Ascending aorta (tissue), 2 donors: ENCODE measurements around the gene IL17B. TPM values are rescaled to one million over a fixed set of nuclear protein-coding genes. Genes with fewer than 3 reads are reported as not detected.

Experiments
- DNase-seq, 2 donors: peaks; one replicate each; pipeline ENCODE4 v3.0.0-alpha.2; 2019; ENCODE audit warnings: low spot score in 2 of 2
- H3K27ac ChIP-seq, 2 donors: fragments of 200-600 bp; sonication (generic); one replicate each; pipeline ENCODE4 v1.5.1; 2016 to 2017; ENCODE audit warnings: mild to moderate bottlenecking in 1 of 2
- H3K27me3 ChIP-seq: fragments of 200-600 bp; sonication (generic); one replicate; pipeline ENCODE4 v1.5.1; 2017
- H3K36me3 ChIP-seq, 2 donors: fragments of 200-600 bp; sonication (generic); one replicate each; pipeline ENCODE4 v1.5.1; 2016
- H3K4me1 ChIP-seq, 2 donors: fragments of 200-600 bp; sonication (generic); one replicate each; pipeline ENCODE4 v1.5.1; 2016 to 2017; ENCODE audit warnings: mild to moderate bottlenecking in 1 of 2
- H3K4me3 ChIP-seq, 2 donors: fragments of 200-600 bp; sonication (generic); one replicate each; pipeline ENCODE4 v1.5.1; 2016 to 2017; ENCODE audit warnings: mild to moderate bottlenecking in 1 of 2
- H3K9me3 ChIP-seq, 2 donors: fragments of 200-600 bp; sonication (generic); one replicate each; pipeline ENCODE4 v1.5.1; 2016
- intact Hi-C: fragments of 100-400 bp; cut with DNase I; formaldehyde crosslinking; loops from one replicate; pipeline ENCODE4 v1.15.1; 2023
- total RNA-seq: library from RNA; depleted of rRNA; stranded (reverse); fragments of >200 nt; gene quantifications from one replicate; pipeline ENCODE4 v1.1.0, GENCODE V29; 2016
- TF ChIP-seq, protein P1 (sequence below), 3 experiments: fragments of 200-600 bp in 2 of 3; fragments of 450-650 bp in 1 of 3; sonication (generic) in 2 of 3; IDR thresholded peaks; one replicate each; pipeline ENCODE4 v1.5.1; 2016 to 2019; ENCODE audit warnings: antibody characterized with exemption in 3 of 3, mild to moderate bottlenecking in 1 of 3, moderate library complexity in 1 of 3

The IL17B gene
- total RNA-seq, result 46.8 TPM

DNA sequence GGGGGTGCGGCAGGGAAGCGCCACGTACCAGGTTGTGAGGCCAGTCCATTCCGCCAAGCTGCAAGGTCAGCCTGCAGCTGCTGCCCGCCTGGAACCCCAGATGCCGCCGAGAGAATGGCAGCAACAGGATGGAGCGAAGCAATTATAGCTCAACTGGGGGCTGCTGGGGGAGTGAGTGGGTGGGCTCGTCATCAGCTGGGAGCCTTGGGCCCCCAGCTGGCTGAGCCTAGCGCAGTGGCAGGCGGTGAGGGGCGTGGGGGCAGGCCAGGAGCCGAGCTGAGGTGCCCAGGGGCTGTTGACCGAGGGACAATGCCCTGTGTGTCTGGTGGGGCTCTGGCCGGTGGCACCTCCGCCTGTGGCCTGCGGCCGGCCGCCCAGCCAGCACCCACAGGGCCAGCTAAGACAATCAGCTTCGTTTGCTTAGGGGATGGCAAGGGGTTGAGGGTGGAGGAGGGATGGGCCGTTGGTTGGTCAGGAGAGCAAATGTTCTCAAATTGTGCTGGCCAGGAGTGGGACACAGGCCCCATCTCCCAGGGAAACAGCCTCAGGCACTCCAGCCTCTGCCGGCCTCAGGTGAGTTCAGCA, at the start of gene IL17B:
TSS of gene IL17B (minus strand) at position 116 of the 585 bp plus-strand sequence. CDS start at position 49, 67 bp downstream.
- peak within 1 kb of the TSS; percentile 93 to 98 for H3K27ac ChIP-seq
- no peak for DNase-seq
- TF ChIP-seq, protein P1, sequence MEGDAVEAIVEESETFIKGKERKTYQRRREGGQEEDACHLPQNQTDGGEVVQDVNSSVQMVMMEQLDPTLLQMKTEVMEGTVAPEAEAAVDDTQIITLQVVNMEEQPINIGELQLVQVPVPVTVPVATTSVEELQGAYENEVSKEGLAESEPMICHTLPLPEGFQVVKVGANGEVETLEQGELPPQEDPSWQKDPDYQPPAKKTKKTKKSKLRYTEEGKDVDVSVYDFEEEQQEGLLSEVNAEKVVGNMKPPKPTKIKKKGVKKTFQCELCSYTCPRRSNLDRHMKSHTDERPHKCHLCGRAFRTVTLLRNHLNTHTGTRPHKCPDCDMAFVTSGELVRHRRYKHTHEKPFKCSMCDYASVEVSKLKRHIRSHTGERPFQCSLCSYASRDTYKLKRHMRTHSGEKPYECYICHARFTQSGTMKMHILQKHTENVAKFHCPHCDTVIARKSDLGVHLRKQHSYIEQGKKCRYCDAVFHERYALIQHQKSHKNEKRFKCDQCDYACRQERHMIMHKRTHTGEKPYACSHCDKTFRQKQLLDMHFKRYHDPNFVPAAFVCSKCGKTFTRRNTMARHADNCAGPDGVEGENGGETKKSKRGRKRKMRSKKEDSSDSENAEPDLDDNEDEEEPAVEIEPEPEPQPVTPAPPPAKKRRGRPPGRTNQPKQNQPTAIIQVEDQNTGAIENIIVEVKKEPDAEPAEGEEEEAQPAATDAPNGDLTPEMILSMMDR (IDR thresholded peaks at IDR 0.05), result no peak
- peak within 1 kb of the TSS in 1 of 2 donors; percentile 2 for H3K4me3 ChIP-seq
- no peaks in the 10 kb centered on the region for H3K27me3 ChIP-seq
- no peaks in the 10 kb centered on the region for H3K9me3 ChIP-seq
- H3K4me1 ChIP-seq, result peaks cover 20 to 55% of the 10 kb centered on the region in 2 donors
- intact Hi-C loops, result no loop called here
- no peaks in the 10 kb centered on the region for H3K36me3 ChIP-seq

- intact Hi-C loops, result loop anchor here (10.0 kb wide), 1 partner anchor 953 kb away; no protein-coding TSS in a partner anchor
- peaks cover 4 to 32% of the 10 kb centered on the region in 2 donors for H3K4me1 ChIP-seq
- H3K36me3 ChIP-seq, result peaks cover 70 to 77% of the 10 kb centered on the region in 2 donors
- no peaks in the 10 kb centered on the region for H3K27me3 ChIP-seq
- H3K9me3 ChIP-seq, result no peaks in the 10 kb centered on the region
- H3K27ac ChIP-seq, result peak overlapping the region; percentile 76 to 88
- TF ChIP-seq, protein P1 (IDR thresholded peaks at IDR 0.05), result no peak
- H3K4me3 ChIP-seq, result no peak overlapping the region
- DNase-seq, result no peak
Observed at GRCh38 chr5:149428032-149428431, 48.9 kb upstream of the IL17B start.

DNA sequence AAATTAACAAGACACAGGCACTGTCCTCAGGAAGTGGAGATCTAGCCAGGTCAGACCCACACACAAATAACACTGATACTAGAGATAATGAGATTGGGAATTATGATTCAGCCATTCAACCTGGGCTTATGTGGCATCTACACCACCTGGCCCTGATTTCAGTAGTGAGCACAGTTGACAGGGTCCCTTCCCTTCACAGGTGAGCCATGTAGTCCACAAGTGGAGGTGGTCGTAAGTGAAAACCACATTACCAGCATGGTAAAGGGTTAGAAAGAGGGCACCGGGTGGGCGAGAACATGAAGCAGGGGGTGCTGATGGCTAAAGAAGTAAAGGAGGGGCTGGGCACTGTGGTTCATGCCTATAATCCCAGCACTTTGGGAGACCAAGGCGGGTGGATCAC, 48.3 kb upstream of the IL17B start:
- TF ChIP-seq, protein P1 (IDR thresholded peaks at IDR 0.05), result no peak
- intact Hi-C loops, result loop anchor here (10.0 kb wide), 1 partner anchor 953 kb away; no protein-coding TSS in a partner anchor
- Histone ChIP-seq H3K27me3 (no peaks in the 10 kb centered on the region), H3K4me1 (peaks cover 7 to 38% of the 10 kb centered on the region in 2 donors), H3K36me3 (peaks cover 77 to 84% of the 10 kb centered on the region in 2 donors), H3K27ac (peak overlapping the region; percentile 76 to 88), H3K4me3 (no peak overlapping the region), H3K9me3 (no peaks in the 10 kb centered on the region)
- DNase-seq, result no peak

DNA sequence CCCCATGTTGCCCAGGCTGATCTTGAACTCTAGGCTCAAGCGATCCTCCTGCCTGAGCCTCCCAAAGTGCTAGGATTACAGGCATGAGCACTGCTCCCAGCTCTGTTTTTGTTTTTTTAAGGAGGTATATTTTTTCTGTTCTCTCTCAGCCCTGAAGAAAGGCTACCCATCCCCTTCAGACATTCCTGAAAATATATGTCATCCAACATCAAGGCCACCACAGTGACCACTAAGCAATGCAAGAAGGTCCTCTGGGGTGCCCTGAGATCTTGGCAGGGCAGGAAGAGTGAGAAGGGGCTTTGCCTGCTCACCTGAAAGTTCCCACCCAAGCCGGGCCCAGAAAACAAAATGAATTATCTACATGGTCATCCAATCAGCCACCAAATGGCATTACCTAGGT, 47.8 kb upstream of the IL17B start:
- peaks cover 9 to 42% of the 10 kb centered on the region in 2 donors for H3K4me1 ChIP-seq
- no peak for DNase-seq
- TF ChIP-seq, protein P1 (IDR thresholded peaks at IDR 0.05), result no peak
- H3K9me3 ChIP-seq, result no peaks in the 10 kb centered on the region
- H3K27ac ChIP-seq, result peak overlapping the region; percentile 76 to 88
- no peaks in the 10 kb centered on the region for H3K27me3 ChIP-seq
- no peak overlapping the region for H3K4me3 ChIP-seq
- peaks cover 81 to 88% of the 10 kb centered on the region in 2 donors for H3K36me3 ChIP-seq
- intact Hi-C loops, result loop anchor here (10.0 kb wide), 1 partner anchor 952 kb away; no protein-coding TSS in a partner anchor

DNA sequence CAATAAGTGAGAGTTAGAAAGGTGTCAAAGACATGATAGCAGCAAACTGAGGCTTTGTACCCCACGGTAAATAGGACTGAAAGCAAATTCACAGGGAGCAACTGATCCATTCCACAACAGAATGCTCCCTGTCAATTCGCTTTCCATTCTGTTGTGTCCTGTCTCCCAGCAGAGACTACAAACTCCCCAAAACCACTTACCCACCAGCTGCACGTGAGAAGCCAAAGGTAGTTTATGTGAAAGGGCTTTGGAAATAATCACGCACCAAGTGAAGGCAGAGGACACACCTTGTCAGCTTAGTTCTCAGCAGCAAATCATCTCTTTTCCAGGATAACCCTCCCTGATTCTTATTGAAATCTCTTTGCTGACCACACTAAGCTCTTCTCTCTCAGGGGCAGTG, 46.6 kb upstream of the IL17B start:
- H3K27me3 ChIP-seq, result no peaks in the 10 kb centered on the region
- intact Hi-C loops, result loop anchor here (10.0 kb wide), 1 partner anchor 951 kb away; no protein-coding TSS in a partner anchor
- TF ChIP-seq, protein P1 (IDR thresholded peaks at IDR 0.05), result no peak
- H3K4me1 ChIP-seq, result peaks cover 9 to 54% of the 10 kb centered on the region in 2 donors
- no peaks in the 10 kb centered on the region for H3K9me3 ChIP-seq
- peaks cover 93 to 98% of the 10 kb centered on the region in 2 donors for H3K36me3 ChIP-seq
- peak overlapping the region; percentile 76 to 88 for H3K27ac ChIP-seq
- DNase-seq, result no peak
- no peak overlapping the region for H3K4me3 ChIP-seq
